ENCODE measurements around the gene HNRNPA3. TPM values are rescaled to one million over a fixed set of nuclear protein-coding genes. Genes with fewer than 3 reads are reported as not detected.
A peak's percentile ranks its signal among the peaks of the same experiment; 100 is the strongest.

Gene HNRNPA3
- total RNA-seq, 1 experiment from 2014 or later: 406 TPM

DNA sequence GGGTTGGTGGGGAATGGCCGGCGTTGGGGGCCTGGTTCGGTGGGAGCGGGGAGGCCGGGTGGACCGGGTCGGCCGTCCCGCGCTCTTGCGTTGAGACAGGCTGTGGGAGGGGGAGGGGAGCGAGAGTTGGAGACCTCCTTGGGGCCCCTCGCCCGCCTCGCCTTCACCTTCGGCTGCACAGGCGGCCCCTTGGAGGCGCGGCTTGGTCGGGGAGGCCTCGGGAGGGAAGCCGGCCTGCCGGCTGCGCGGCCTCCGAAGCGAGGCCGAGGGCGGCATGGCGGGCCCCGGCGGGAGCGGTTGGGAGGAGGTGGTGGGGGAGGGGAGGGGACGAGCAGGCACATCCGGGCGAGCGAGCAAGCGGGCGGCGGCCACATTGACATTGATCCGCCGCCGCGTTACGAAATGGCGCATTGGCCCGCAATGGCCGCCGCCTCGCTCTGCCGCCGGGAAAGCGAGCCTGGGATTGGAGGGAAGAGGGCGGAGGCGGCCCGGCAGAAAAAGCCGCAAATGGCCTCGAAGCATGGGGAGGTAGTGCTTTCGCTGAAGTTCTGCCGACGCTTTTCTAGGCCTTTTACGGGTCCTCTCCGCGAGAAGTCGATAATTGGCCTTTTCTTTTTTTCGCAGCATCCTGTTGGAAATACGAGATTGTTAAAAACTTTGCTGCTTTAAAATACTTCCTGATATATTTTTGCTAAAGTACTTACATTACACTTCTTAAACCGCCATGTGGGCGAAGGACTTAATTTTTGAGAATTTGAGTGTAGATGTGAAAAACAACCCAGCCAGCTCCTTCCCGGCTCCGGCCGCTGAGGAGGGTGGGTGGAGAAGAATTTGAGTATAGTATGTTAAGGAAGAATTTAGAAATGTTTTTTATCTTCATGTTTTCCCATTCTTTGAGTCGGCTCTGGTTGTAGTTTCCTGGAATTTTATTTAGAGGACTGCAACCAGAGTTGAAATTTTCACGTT lies 580 bp downstream of the HNRNPA3 start:
- H3K27me3 Mint-ChIP-seq (ENCODE audit: low read depth): no peaks in the 10 kb centered on the region
- ChIA-PET CTCF (interaction anchor here (0.6 to 1.7 kb wide), 7 partner anchors 12 to 65 kb away, joined by 3 to 11 read pairs (median 3); partner anchors contain the start of gene NFE2L2), POLR2A (interaction anchor here (0.9 to 1.7 kb wide), 7 partner anchors 10 to 538 kb away, joined by 3 to 14 read pairs (median 7); partner anchors contain the start of gene NFE2L2)
- H3K36me3 Mint-ChIP-seq: peaks cover 43% of the 10 kb centered on the region
- H3K9me3 Mint-ChIP-seq: no peaks in the 10 kb centered on the region
- ATAC-seq (peak; percentile 53), DNase-seq (ENCODE audit: low spot score) (peak; percentile 89)
- peaks cover 53% of the 10 kb centered on the region for H3K4me1 Mint-ChIP-seq
- peak overlapping the region; percentile 99 for H3K4me3 Mint-ChIP-seq
- peak overlapping the region; percentile 99 for H3K27ac Mint-ChIP-seq
- TF ChIP-seq, protein P1, sequence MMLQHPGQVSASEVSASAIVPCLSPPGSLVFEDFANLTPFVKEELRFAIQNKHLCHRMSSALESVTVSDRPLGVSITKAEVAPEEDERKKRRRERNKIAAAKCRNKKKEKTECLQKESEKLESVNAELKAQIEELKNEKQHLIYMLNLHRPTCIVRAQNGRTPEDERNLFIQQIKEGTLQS (CRISPR knock-in tag; conservative IDR thresholded peaks at IDR 0.05): no peak
- TF ChIP-seq E2F5 (CRISPR knock-in tag; IDR thresholded peaks at IDR 0.05) (no peak), JUN (CRISPR knock-in tag; IDR thresholded peaks at IDR 0.05) (no peak), IRF2 (CRISPR knock-in tag; IDR thresholded peaks at IDR 0.05; ENCODE audit: borderline replicate concordance, low read depth) (no peak), HMGA2 (CRISPR knock-in tag; IDR thresholded peaks at IDR 0.05) (peak; percentile 48; the same call in 1 of the 2 replicates), FOXJ3 (CRISPR knock-in tag; IDR thresholded peaks at IDR 0.05; ENCODE audit: borderline replicate concordance) (no peak), AFF4 (CRISPR knock-in tag; IDR thresholded peaks at IDR 0.05; ENCODE audit: borderline replicate concordance) (no peak), ARID4B (CRISPR knock-in tag; IDR thresholded peaks at IDR 0.05; ENCODE audit: borderline replicate concordance) (no peak; the same call in 1 of the 2 replicates), EMX1 (CRISPR knock-in tag; IDR thresholded peaks at IDR 0.05) (peak; percentile 91), ZNF396 (CRISPR knock-in tag; IDR thresholded peaks at IDR 0.05; ENCODE audit: borderline replicate concordance) (no peak), MXD4 (CRISPR knock-in tag; IDR thresholded peaks at IDR 0.05; ENCODE audit: borderline replicate concordance) (no peak), ERG (CRISPR knock-in tag; IDR thresholded peaks at IDR 0.05) (peak; percentile 86; the same call in 1 of the 2 replicates), RORB (CRISPR knock-in tag; IDR thresholded peaks at IDR 0.05) (no peak), GRHL2 (CRISPR knock-in tag; IDR thresholded peaks at IDR 0.05; ENCODE audit: insufficient replicate concordance, severe bottlenecking) (no peak), NFATC4 (CRISPR knock-in tag; IDR thresholded peaks at IDR 0.05) (peak; percentile 85)
- TF ChIP-seq, protein P2, sequence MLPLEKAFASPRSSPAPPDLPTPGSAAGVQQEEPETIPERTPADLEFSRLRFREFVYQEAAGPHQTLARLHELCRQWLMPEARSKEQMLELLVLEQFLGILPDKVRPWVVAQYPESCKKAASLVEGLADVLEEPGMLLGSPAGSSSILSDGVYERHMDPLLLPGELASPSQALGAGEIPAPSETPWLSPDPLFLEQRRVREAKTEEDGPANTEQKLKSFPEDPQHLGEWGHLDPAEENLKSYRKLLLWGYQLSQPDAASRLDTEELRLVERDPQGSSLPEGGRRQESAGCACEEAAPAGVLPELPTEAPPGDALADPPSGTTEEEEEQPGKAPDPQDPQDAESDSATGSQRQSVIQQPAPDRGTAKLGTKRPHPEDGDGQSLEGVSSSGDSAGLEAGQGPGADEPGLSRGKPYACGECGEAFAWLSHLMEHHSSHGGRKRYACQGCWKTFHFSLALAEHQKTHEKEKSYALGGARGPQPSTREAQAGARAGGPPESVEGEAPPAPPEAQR (CRISPR knock-in tag; IDR thresholded peaks at IDR 0.05): no peak
- TF ChIP-seq, protein P3, sequence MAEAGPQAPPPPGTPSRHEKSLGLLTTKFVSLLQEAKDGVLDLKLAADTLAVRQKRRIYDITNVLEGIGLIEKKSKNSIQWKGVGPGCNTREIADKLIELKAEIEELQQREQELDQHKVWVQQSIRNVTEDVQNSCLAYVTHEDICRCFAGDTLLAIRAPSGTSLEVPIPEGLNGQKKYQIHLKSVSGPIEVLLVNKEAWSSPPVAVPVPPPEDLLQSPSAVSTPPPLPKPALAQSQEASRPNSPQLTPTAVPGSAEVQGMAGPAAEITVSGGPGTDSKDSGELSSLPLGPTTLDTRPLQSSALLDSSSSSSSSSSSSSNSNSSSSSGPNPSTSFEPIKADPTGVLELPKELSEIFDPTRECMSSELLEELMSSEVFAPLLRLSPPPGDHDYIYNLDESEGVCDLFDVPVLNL (CRISPR knock-in tag; IDR thresholded peaks at IDR 0.05; ENCODE audit: borderline replicate concordance, low read depth): peak; percentile 59; the same call in 1 of the 2 replicates
- TF ChIP-seq, protein P4, sequence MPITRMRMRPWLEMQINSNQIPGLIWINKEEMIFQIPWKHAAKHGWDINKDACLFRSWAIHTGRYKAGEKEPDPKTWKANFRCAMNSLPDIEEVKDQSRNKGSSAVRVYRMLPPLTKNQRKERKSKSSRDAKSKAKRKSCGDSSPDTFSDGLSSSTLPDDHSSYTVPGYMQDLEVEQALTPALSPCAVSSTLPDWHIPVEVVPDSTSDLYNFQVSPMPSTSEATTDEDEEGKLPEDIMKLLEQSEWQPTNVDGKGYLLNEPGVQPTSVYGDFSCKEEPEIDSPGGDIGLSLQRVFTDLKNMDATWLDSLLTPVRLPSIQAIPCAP (CRISPR knock-in tag; IDR thresholded peaks at IDR 0.05): no peak; the same call in 1 of the 2 replicates

All from WTC11 (cell line).